Chondrocyte (in vitro differentiated cells): ENCODE data around the gene C6orf15. TPM values are rescaled to one million over a fixed set of nuclear protein-coding genes. Genes with fewer than 3 reads are reported as not detected.
A peak's percentile ranks its signal among the peaks of the same experiment; 100 is the strongest.

Experiments used
- DNase-seq: peaks from one replicate; pipeline ENCODE4 v3.0.0; 2021; ENCODE audit warnings: mixed read lengths, low spot score
- H3K27ac Mint-ChIP-seq: one replicate; pipeline ENCODE4 v1.8.0; 2021; ENCODE audit warnings: mild to moderate bottlenecking, moderate library complexity, mixed read lengths; ENCODE audit not compliant: unreplicated experiment
- H3K27me3 Mint-ChIP-seq: 2 replicates; pipeline ENCODE4 v1.8.0; 2021; ENCODE audit warnings: low read depth, mixed read lengths
- H3K36me3 Mint-ChIP-seq: 2 replicates; pipeline ENCODE4 v1.8.0; 2021; ENCODE audit warnings: low read depth, mixed read lengths
- H3K4me1 Mint-ChIP-seq: 2 replicates; pipeline ENCODE4 v1.8.0; 2021; ENCODE audit warnings: low read depth, mild to moderate bottlenecking, mixed read lengths
- H3K4me3 Mint-ChIP-seq: one replicate; pipeline ENCODE4 v1.8.0; 2021; ENCODE audit warnings: mild to moderate bottlenecking, moderate library complexity, mixed read lengths; ENCODE audit not compliant: unreplicated experiment
- H3K9me3 Mint-ChIP-seq: 2 replicates; pipeline ENCODE4 v1.8.0; 2021; ENCODE audit warnings: low read depth, mixed read lengths
- total RNA-seq: library from RNA; stranded (reverse); gene quantifications from 3 replicates; pipeline ENCODE4 v1.2.1, GENCODE V29; 2021
- TF ChIP-seq, protein P1 (sequence below): fragments of 200-600 bp; sonication (generic); IDR thresholded peaks from 2 replicates; pipeline ENCODE4 v1.5.0; 2021; ENCODE audit warnings: antibody characterized with exemption, mild to moderate bottlenecking, moderate library complexity

C6orf15 gene
- total RNA-seq, 1 donor from 2014 or later, result 0.37 TPM

DNA sequence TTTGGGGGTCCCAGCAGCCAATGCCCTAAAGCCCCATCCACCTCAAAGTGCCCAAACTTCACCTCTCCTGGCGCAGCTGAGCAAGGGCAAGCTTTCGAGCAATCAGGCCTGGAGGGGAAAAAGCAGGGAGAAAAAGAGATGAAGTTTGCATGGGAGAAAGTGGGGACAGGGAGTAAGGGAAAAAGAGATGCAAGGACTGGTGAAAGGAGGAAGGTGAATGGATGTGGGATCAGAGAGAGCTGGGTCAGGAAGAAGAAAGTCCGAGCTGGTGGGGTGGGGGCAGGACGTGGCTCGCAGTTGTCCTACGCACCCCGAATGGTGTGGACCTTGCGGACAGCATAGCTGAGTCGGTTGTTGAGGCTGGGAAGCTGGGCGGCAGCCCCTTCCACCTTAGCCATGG, 33.0 kb upstream of the C6orf15 start:
- no peak for DNase-seq
- H3K36me3 Mint-ChIP-seq, result peaks cover 9% of the 10 kb centered on the region
- H3K4me3 Mint-ChIP-seq, result no peak overlapping the region
- H3K27ac Mint-ChIP-seq, result no peak overlapping the region
- peaks cover 17% of the 10 kb centered on the region for H3K4me1 Mint-ChIP-seq
- H3K9me3 Mint-ChIP-seq, result no peaks in the 10 kb centered on the region
- TF ChIP-seq, protein P1, sequence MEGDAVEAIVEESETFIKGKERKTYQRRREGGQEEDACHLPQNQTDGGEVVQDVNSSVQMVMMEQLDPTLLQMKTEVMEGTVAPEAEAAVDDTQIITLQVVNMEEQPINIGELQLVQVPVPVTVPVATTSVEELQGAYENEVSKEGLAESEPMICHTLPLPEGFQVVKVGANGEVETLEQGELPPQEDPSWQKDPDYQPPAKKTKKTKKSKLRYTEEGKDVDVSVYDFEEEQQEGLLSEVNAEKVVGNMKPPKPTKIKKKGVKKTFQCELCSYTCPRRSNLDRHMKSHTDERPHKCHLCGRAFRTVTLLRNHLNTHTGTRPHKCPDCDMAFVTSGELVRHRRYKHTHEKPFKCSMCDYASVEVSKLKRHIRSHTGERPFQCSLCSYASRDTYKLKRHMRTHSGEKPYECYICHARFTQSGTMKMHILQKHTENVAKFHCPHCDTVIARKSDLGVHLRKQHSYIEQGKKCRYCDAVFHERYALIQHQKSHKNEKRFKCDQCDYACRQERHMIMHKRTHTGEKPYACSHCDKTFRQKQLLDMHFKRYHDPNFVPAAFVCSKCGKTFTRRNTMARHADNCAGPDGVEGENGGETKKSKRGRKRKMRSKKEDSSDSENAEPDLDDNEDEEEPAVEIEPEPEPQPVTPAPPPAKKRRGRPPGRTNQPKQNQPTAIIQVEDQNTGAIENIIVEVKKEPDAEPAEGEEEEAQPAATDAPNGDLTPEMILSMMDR, result no peak
- H3K27me3 Mint-ChIP-seq, result no peaks in the 10 kb centered on the region

DNA sequence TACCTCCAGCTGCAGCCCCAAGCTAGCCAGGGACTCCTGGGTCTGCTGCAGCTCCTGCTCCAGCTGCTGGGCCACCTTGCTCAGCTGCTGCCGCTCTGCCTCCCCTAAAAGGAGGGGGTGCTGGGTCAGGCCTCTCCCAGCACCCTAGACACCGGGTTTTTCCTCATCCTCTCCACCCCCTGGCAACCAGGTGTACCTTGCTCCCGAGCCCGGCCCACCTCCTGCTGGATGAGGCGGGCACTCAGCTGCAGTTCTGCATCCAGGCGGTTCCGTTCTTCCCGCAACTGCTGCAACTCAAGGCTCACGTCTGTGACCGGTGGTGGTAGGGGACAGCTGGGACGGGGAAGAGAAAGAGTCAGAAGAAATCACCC, 32.6 kb upstream of the C6orf15 start:
- DNase-seq, result no peak
- TF ChIP-seq, protein P1, result no peak

DNA sequence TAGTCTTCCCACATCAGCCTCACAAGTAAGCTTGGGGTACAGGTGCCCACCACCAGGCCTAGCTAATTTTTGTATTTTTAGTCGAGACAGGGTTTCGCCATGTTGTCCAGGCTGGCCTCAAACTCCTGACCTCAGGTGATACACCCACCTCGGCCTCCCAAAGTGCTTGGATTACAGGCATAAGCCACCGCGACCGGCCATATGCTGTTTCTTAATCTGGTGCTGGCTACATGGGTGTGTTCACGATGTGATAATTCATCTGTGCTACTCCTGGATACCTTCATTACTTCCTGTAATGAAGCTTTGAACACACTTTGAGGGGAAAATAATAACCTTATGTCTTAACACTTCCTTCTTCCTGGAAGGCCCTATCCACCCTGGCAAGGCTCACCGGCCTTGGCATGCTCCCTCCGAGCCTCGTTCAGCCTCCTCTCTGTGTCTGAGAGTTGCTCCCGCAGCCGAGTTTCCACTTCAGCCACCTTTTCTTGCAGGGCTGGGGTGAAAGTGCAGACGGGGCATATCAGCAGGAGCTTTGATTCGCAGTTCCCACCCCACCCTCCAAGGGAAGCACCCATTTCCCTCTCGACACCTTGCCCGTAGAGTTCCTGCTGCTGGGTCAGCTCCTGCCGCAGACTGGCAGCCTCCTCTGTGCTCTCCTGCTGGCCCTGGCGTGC, 32.1 kb upstream of the C6orf15 start:
- no peak overlapping the region for H3K27ac Mint-ChIP-seq
- TF ChIP-seq, protein P1, result no peak
- no peak for DNase-seq
- peaks cover 9% of the 10 kb centered on the region for H3K36me3 Mint-ChIP-seq
- H3K9me3 Mint-ChIP-seq, result no peaks in the 10 kb centered on the region
- peaks cover 22% of the 10 kb centered on the region for H3K4me1 Mint-ChIP-seq
- no peak overlapping the region for H3K4me3 Mint-ChIP-seq
- no peaks in the 10 kb centered on the region for H3K27me3 Mint-ChIP-seq

More for the DNA sequence above, 32.6 kb upstream of the C6orf15 start:
- no peak overlapping the region for H3K27ac Mint-ChIP-seq
- H3K9me3 Mint-ChIP-seq, result no peaks in the 10 kb centered on the region
- no peaks in the 10 kb centered on the region for H3K27me3 Mint-ChIP-seq
- peaks cover 9% of the 10 kb centered on the region for H3K36me3 Mint-ChIP-seq
- peaks cover 17% of the 10 kb centered on the region for H3K4me1 Mint-ChIP-seq
- no peak overlapping the region for H3K4me3 Mint-ChIP-seq

DNA sequence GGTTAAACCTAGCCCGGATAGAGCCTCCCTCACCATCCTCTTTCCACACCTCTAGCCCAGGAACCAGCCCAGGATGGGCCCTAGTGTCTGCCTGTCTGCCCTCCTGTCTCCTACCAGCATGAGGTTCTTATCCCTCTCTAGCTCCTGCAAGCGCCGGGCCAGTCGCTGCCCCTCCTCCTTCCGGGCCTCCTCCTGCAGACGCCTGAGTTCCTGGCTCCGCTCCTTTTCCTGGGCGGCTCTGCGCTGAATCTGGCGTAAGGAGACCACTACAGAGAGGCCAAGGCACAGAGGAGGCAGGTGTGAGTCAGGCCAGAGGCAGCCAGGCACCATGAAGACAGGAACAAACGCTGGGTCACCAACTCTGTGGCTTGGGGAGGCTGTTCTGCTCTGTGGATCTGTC, 30.8 kb upstream of the C6orf15 start:
- Mint-ChIP-seq H3K27ac (peak overlapping the region; percentile 73), H3K4me1 (peaks cover 26% of the 10 kb centered on the region), H3K9me3 (no peaks in the 10 kb centered on the region), H3K36me3 (peaks cover 9% of the 10 kb centered on the region), H3K27me3 (no peaks in the 10 kb centered on the region), H3K4me3 (no peak overlapping the region)
- no peak for DNase-seq
- TF ChIP-seq, protein P1, result no peak

DNA sequence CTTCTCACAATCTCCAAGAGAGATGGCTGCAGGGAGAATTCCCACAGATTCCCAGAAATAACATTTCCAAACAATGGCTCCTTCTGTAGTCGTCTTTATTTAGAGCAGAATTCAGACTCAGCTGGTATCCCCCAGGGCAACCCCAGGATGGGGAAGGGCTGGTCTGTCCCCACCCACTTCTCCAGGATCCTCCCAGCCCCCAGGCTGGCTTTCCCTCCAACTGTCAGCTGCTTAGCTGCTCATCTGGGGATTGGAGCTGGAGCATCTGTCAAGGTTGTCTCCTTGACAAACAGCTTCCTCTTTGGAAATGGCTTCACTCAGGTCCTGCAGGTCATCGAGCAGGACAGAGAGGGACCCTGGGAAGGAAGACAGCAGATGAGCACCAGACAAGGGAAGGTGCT, 30.0 kb upstream of the C6orf15 start:
- Mint-ChIP-seq H3K27ac (no peak overlapping the region), H3K4me3 (no peak overlapping the region), H3K4me1 (peaks cover 34% of the 10 kb centered on the region), H3K36me3 (peaks cover 9% of the 10 kb centered on the region), H3K27me3 (no peaks in the 10 kb centered on the region), H3K9me3 (no peaks in the 10 kb centered on the region)
- no peak for DNase-seq
- TF ChIP-seq, protein P1, result no peak
